Measurements from ENCODE around the gene CCDC92.

DNA sequence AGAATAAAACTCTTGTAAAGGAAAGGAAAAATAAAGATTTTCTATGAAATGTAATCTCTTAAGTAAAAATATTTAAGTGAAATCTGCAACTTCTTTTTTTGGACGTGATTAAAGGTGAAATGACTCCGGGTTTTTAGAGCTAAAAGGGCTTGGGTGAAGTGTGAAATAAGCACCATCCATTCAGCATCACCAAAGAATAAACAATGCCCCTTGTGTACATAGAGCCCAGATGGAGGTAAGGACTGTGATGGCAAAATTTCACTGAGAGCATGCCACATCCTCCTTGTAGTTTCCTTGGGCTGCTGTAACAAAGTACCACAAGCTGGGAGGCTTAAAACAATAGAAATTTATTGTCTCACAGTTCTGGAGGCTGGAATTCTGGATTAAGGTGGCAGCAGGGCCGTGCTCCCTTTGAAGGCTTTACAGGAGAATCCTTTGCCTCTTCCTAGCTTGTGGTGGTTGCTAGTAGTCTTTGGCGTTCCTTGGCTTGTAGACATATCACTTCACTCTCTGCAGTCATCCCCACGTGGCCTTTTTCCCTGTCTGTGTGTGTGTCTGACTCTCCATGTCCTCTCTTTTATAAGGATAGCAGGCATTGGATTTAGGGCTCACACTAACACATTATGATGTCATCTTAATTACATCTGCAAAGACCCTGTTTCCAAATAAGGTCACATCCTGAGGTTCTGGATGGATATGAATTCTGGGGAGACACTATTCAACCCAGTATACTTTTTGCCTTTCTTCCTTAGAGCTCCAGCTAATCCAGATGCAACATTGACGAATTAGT lies 24.6 kb upstream of the CCDC92 start:
- TF ChIP-seq POLR2AphosphoS5 (IDR thresholded peaks at IDR 0.05; ENCODE audit: low read depth, low read length), result no peak
- TF ChIP-seq, protein P1, sequence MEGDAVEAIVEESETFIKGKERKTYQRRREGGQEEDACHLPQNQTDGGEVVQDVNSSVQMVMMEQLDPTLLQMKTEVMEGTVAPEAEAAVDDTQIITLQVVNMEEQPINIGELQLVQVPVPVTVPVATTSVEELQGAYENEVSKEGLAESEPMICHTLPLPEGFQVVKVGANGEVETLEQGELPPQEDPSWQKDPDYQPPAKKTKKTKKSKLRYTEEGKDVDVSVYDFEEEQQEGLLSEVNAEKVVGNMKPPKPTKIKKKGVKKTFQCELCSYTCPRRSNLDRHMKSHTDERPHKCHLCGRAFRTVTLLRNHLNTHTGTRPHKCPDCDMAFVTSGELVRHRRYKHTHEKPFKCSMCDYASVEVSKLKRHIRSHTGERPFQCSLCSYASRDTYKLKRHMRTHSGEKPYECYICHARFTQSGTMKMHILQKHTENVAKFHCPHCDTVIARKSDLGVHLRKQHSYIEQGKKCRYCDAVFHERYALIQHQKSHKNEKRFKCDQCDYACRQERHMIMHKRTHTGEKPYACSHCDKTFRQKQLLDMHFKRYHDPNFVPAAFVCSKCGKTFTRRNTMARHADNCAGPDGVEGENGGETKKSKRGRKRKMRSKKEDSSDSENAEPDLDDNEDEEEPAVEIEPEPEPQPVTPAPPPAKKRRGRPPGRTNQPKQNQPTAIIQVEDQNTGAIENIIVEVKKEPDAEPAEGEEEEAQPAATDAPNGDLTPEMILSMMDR (IDR thresholded peaks at IDR 0.05), result no peak
- TF ChIP-seq TCF7L2 (IDR thresholded peaks at IDR 0.05; ENCODE audit: low read depth, low read length), result no peak
